Testis (tissue), 2 donors: ENCODE data around the gene VLDLR.

Source experiments
- CTCF ChIP-seq, 3 experiments: fragments of 450-650 bp in 2 of 3; fragments of 200-600 bp in 1 of 3; sonication (generic) in 1 of 3; IDR thresholded peaks; one replicate each; pipeline ENCODE4 v1.5.1; 2016 to 2019; ENCODE audit warnings: antibody characterized with exemption in 3 of 3, mild to moderate bottlenecking in 2 of 3, moderate library complexity in 1 of 3
- POLR2A ChIP-seq: fragments of 450-650 bp; IDR thresholded peaks from one replicate; pipeline ENCODE4 v1.6.1; 2017; ENCODE audit warnings: antibody characterized with exemption, mild to moderate bottlenecking, moderate library complexity

GRCh38 chr9:2583308-2584013 is 38.1 kb upstream of the VLDLR start:
- no peak for TF ChIP-seq CTCF (IDR thresholded peaks at IDR 0.05)
- no peak for TF ChIP-seq POLR2A
